H7 (cell line): ENCODE results near the gene SPRED2. TPM values are rescaled to one million over a fixed set of nuclear protein-coding genes. Genes with fewer than 3 reads are reported as not detected.

Experiments used
- DNase-seq: peaks from one replicate; pipeline ENCODE4 v3.0.0; 2012
- H3K27me3 ChIP-seq: 2 replicates; pipeline ENCODE4 v1.6.0; 2011; ENCODE audit warnings: mild to moderate bottlenecking, low read length; ENCODE audit not compliant: control insufficient read depth, insufficient read depth
- H3K36me3 ChIP-seq: replicated peaks from 2 replicates; pipeline ENCODE4 v1.5.1; 2011; ENCODE audit warnings: low read length; ENCODE audit not compliant: control insufficient read depth, insufficient read depth
- H3K4me3 ChIP-seq: 2 replicates; pipeline ENCODE4 v1.5.1; 2011; ENCODE audit warnings: low read depth, mild to moderate bottlenecking, control low read depth, low read length, moderate library complexity; ENCODE audit not compliant: insufficient read depth
- total RNA-seq: library from RNA; depleted of rRNA; stranded (reverse); fragments of >200 nt; shearing (Covaris generic); gene quantifications from 2 replicates; pipeline ENCODE4 v1.2.3, GENCODE V29; 2014

The SPRED2 gene
- total RNA-seq, 1 experiment from 2014 or later, result 16.1 TPM

- Histone ChIP-seq H3K27me3 (no peaks in the 10 kb centered on the region), H3K36me3 (no peaks in the 10 kb centered on the region), H3K4me3 (no peak overlapping the region)
- no peak for DNase-seq
Observed at GRCh38 chr2:65363879-65364666, 68.3 kb downstream of the SPRED2 start.

DNA sequence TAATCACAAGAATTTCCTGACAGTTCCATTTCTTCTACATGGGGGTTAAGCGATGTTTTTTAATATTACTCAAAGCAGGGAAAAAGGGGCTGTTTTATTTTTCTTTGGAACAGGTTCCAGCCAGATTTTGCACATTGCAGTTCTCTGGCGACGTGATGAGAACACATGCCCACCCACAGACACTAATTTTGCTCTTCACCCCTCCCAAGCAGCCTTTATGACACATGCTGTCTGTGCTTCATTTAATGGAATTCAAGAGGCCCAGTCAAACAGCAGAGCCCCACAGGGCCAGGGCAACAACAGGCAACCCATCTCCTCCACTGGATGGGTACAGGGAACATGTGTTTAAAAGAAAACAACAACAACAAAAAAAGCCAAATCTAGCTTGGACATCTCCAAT is 70.8 kb downstream of the SPRED2 start:
- no peaks in the 10 kb centered on the region for H3K36me3 ChIP-seq
- no peak overlapping the region for H3K4me3 ChIP-seq
- H3K27me3 ChIP-seq, result no peaks in the 10 kb centered on the region
- no peak for DNase-seq

GRCh38 chr2:65360441-65360840 is 72.0 kb downstream of the SPRED2 start:
- Histone ChIP-seq H3K4me3 (no peak overlapping the region), H3K36me3 (no peaks in the 10 kb centered on the region), H3K27me3 (no peaks in the 10 kb centered on the region)
- no peak for DNase-seq

- Histone ChIP-seq H3K27me3 (no peaks in the 10 kb centered on the region), H3K36me3 (no peaks in the 10 kb centered on the region), H3K4me3 (no peak overlapping the region)
- no peak for DNase-seq
Observed at GRCh38 chr2:65358678-65359400, 73.6 kb downstream of the SPRED2 start.

- H3K4me3 ChIP-seq, result no peak overlapping the region
- DNase-seq, result no peak
- no peaks in the 10 kb centered on the region for H3K36me3 ChIP-seq
- H3K27me3 ChIP-seq, result no peaks in the 10 kb centered on the region
Observed at GRCh38 chr2:65357959-65358294, 74.5 kb downstream of the SPRED2 start.

GRCh38 chr2:65357095-65357958 is 75.1 kb downstream of the SPRED2 start:
- Histone ChIP-seq H3K4me3 (no peak overlapping the region), H3K27me3 (no peaks in the 10 kb centered on the region), H3K36me3 (no peaks in the 10 kb centered on the region)
- DNase-seq, result no peak

- Histone ChIP-seq H3K27me3 (no peaks in the 10 kb centered on the region), H3K36me3 (no peaks in the 10 kb centered on the region), H3K4me3 (no peak overlapping the region)
- DNase-seq, result no peak
Observed at GRCh38 chr2:65355186-65355831, 77.1 kb downstream of the SPRED2 start.

DNA sequence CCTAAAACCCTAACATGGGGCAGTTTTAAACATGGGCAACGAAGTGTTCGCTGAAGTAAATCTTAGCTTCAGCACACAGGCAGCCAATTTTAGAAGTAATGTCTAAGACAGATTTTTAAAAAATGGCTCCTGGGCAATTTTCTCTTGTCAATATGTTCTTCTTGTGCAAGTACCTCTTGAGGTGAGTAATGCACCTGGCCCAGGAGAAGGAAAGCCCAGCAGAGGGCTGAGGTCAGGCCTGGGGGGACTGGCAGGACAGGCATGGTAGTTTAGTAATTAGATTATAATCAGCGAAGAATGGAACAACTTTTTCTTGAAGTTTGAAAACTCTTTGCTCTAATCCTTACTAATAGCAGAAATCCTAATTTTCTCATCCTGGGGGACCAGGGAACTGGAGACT is 77.6 kb downstream of the SPRED2 start:
- no peak for DNase-seq
- no peaks in the 10 kb centered on the region for H3K36me3 ChIP-seq
- H3K4me3 ChIP-seq, result no peak overlapping the region
- no peaks in the 10 kb centered on the region for H3K27me3 ChIP-seq

DNA sequence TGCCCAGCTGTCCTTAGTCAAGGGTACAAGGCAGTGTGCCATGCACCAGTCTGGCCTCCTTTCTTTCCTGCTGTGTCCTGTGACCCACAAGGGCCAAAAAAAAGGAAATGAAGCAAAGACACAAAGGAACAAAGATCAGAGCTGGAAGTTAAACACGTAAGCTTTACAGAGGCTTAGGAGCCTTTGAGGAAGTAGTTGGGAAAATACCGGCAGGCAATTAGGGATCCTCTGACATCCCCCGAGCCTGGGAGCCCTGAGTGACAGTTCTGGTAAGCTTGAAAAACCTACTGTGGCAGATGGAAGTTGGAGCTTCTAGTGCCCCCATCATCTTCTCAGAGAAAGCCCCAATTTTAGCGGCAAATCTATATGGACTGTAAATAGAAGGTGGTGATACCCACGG is 78.5 kb downstream of the SPRED2 start:
- no peak for DNase-seq
- Histone ChIP-seq H3K27me3 (no peaks in the 10 kb centered on the region), H3K4me3 (no peak overlapping the region), H3K36me3 (no peaks in the 10 kb centered on the region)

DNA sequence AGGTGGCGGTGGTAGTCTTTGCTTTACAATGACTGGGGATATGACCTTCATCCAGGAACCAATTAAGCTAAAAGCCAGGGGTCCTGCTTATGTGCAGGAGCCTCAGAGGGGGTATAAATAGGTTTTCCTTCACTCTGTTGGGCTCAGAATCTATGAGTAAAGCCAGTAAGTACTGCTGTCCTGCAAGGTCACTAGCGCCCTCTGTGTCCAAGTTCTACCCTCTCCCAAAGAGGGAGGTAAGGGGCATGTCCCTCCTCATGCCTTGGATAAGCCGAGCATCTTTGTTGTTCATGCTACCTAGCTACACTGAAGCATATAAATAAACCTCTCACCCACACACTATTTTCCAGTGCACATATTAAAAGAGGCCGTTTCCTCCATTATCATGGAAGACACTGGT is 79.4 kb downstream of the SPRED2 start:
- peak; percentile 42 for DNase-seq
- no peaks in the 10 kb centered on the region for H3K36me3 ChIP-seq
- no peak overlapping the region for H3K4me3 ChIP-seq
- no peaks in the 10 kb centered on the region for H3K27me3 ChIP-seq

DNA sequence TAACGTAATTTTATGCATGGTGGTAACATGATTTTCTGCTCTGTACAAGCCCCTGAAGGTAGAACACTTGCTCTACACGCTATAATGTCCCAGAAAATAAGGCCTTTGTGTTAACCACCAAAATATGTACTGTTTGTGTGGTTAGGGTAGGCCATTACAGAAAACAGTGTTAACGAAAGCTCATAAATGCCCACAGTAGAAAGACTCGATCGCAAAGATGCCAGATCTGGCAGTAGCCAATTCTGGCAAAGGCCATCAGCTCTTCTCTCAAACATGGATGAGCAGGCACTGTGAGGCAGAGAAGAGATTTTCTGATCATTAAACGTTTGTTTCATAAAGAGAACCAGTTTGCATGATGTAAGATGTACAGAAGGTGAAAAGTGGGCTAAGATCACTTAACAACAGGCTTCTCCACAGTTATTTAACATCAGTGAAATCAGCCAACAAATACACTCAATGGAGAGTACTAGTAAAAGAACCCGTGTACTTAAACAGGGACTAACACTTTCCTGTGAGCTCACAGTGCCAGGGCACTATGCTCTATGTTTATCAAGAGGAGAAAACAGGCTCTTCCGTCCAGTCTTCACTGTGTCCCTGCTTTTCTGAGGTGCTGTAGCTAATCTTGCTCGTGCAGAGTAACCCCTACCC is 80.3 kb downstream of the SPRED2 start:
- H3K36me3 ChIP-seq, result no peaks in the 10 kb centered on the region
- no peak for DNase-seq
- H3K27me3 ChIP-seq, result no peaks in the 10 kb centered on the region
- no peak overlapping the region for H3K4me3 ChIP-seq

GRCh38 chr2:65351234-65351947 is 81.0 kb downstream of the SPRED2 start:
- no peaks in the 10 kb centered on the region for H3K36me3 ChIP-seq
- H3K4me3 ChIP-seq, result no peak overlapping the region
- no peaks in the 10 kb centered on the region for H3K27me3 ChIP-seq
- DNase-seq, result no peak

DNA sequence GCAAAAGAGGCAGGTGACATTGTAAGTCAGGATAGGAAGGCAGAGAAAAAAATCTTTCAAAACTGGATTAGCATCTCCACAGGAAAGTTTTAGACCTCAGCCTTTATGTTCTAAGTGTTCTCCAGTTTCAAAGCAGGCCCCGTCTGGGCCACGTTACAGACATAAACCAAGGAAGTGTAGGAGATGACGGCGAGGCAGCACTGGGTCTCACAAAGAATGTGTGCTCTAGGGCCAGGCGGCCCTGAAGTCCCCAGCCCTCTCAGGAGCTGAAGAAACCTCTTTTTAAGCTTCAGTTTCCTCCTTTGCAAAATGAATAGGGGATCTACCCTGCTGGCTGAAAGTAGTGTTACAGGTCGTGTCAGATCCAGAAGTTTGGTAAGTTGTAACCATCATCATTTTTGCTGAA is 81.7 kb downstream of the SPRED2 start:
- Histone ChIP-seq H3K27me3 (no peaks in the 10 kb centered on the region), H3K36me3 (no peaks in the 10 kb centered on the region), H3K4me3 (no peak overlapping the region)
- DNase-seq, result peak; percentile 36
